GM12865 (cell line): Measurements from ENCODE around the gene FILIP1L.

ENCODE experiments used
- DNase-seq: peaks from one replicate; pipeline ENCODE4 v3.0.0; 2010; ENCODE audit warnings: low read depth
- H3K4me3 ChIP-seq: 2 replicates; pipeline ENCODE4 v1.5.1; 2011; ENCODE audit warnings: mild to moderate bottlenecking, low read depth, low read length, control low read depth
- CTCF ChIP-seq: IDR thresholded peaks from 2 replicates; pipeline ENCODE4 v1.5.1; 2011; ENCODE audit warnings: low read length, control low read depth, low read depth, inconsistent platforms; ENCODE audit not compliant: insufficient read depth; ENCODE audit errors: missing control alignments

FILIP1L gene

GRCh38 chr3:99895131-99895696, 219.1 kb downstream of the FILIP1L start:
- TF ChIP-seq CTCF, result no peak
- no peak for DNase-seq
- no peak overlapping the region for H3K4me3 ChIP-seq

GRCh38 chr3:99892332-99892731, 222.0 kb downstream of the FILIP1L start:
- H3K4me3 ChIP-seq, result no peak overlapping the region
- no peak for TF ChIP-seq CTCF
- no peak for DNase-seq

- H3K4me3 ChIP-seq, result no peak overlapping the region
These were observed 222.6 kb downstream of the FILIP1L start for GRCh38 chr3:99891610-99892285.

GRCh38 chr3:99885851-99886250, 228.4 kb downstream of the FILIP1L start:
- no peak for DNase-seq
- no peak for TF ChIP-seq CTCF
- H3K4me3 ChIP-seq, result no peak overlapping the region

More at GRCh38 chr3:99891610-99892285, 222.6 kb downstream of the FILIP1L start:
- no peak for TF ChIP-seq CTCF
- no peak for DNase-seq

GRCh38 chr3:99885085-99885484, 229.2 kb downstream of the FILIP1L start:
- H3K4me3 ChIP-seq, result no peak overlapping the region
- no peak for DNase-seq
- TF ChIP-seq CTCF, result no peak

GRCh38 chr3:99884484-99884883, 229.8 kb downstream of the FILIP1L start:
- no peak overlapping the region for H3K4me3 ChIP-seq
- no peak for DNase-seq
- TF ChIP-seq CTCF, result no peak

GRCh38 chr3:99883693-99884092, 230.6 kb downstream of the FILIP1L start:
- no peak overlapping the region for H3K4me3 ChIP-seq

More at GRCh38 chr3:99883693-99884092, 230.6 kb downstream of the FILIP1L start:
- no peak for TF ChIP-seq CTCF
- DNase-seq, result no peak
